ENCODE results near the gene ADPRS.
A peak's percentile ranks its signal among the peaks of the same experiment; 100 is the strongest.

Gene ADPRS

GRCh38 chr1:36080801-36081200 lies 7.9 kb upstream of the ADPRS start:
- WGBS = 87% methylated on average over 6 of the region's 6 CpGs
- H3K4me3 ChIP-seq (ENCODE audit: low read length) = no peak overlapping the region
- no peak overlapping the region for H3K27ac ChIP-seq (ENCODE audit: low read depth, low read length)
- no peaks in the 10 kb centered on the region; the same call in 1 of the 2 replicates for H3K4me1 ChIP-seq (ENCODE audit: insufficient read depth, low read length)
- H3K36me3 ChIP-seq (ENCODE audit: insufficient read depth, low read length) = no peaks in the 10 kb centered on the region
- no peak overlapping the region for H3K9ac ChIP-seq (ENCODE audit: low read depth, low read length)
- H3K27me3 ChIP-seq (ENCODE audit: insufficient read depth, low read length) = no peaks in the 10 kb centered on the region; the same call in 1 of the 2 replicates
- no peaks in the 10 kb centered on the region for H3K9me3 ChIP-seq (ENCODE audit: insufficient read depth, low read depth, low read length)

GRCh38 chr1:36081926-36082485 lies 6.7 kb upstream of the ADPRS start:
- Histone ChIP-seq H3K27me3 (ENCODE audit: insufficient read depth, low read length) (no peaks in the 10 kb centered on the region; the same call in 1 of the 2 replicates), H3K36me3 (ENCODE audit: insufficient read depth, low read length) (no peaks in the 10 kb centered on the region), H3K27ac (ENCODE audit: low read depth, low read length) (no peak overlapping the region), H3K9ac (ENCODE audit: low read depth, low read length) (no peak overlapping the region), H3K4me3 (ENCODE audit: low read length) (no peak overlapping the region), H3K9me3 (ENCODE audit: insufficient read depth, low read depth, low read length) (no peaks in the 10 kb centered on the region), H3K4me1 (ENCODE audit: insufficient read depth, low read length) (no peaks in the 10 kb centered on the region; the same call in 1 of the 2 replicates)
- 85% methylated on average over 3 of the region's 3 CpGs for WGBS

- Histone ChIP-seq H3K9ac (ENCODE audit: low read depth, low read length) (no peak overlapping the region), H3K27ac (ENCODE audit: low read depth, low read length) (no peak overlapping the region), H3K36me3 (ENCODE audit: insufficient read depth, low read length) (no peaks in the 10 kb centered on the region), H3K4me1 (ENCODE audit: insufficient read depth, low read length) (no peaks in the 10 kb centered on the region; the same call in 1 of the 2 replicates), H3K4me3 (ENCODE audit: low read length) (peak overlapping the region; percentile 71; the same call in 1 of the 2 replicates), H3K27me3 (ENCODE audit: insufficient read depth, low read length) (no peaks in the 10 kb centered on the region; the same call in 1 of the 2 replicates), H3K9me3 (ENCODE audit: insufficient read depth, low read depth, low read length) (no peaks in the 10 kb centered on the region)
- WGBS = 84% methylated on average over 13 of the region's 13 CpGs
These were observed 5.5 kb upstream of the ADPRS start for GRCh38 chr1:36083219-36083618.

- Histone ChIP-seq H3K27ac (ENCODE audit: low read depth, low read length) (no peak within 1 kb of the TSS), H3K27me3 (ENCODE audit: insufficient read depth, low read length) (no peaks in the 10 kb centered on the region; the same call in 1 of the 2 replicates), H3K36me3 (ENCODE audit: insufficient read depth, low read length) (no peaks in the 10 kb centered on the region), H3K9ac (ENCODE audit: low read depth, low read length) (peak within 1 kb of the TSS; percentile 86), H3K4me1 (ENCODE audit: insufficient read depth, low read length) (no peaks in the 10 kb centered on the region; the same call in 1 of the 2 replicates), H3K4me3 (ENCODE audit: low read length) (peak within 1 kb of the TSS; percentile 71), H3K9me3 (ENCODE audit: insufficient read depth, low read depth, low read length) (no peaks in the 10 kb centered on the region)
- WGBS = 8% methylated on average over 58 of the region's 59 CpGs
These were observed 4.8 kb upstream of the ADPRS start, which contains the start of gene TEKT2 for GRCh38 chr1:36083635-36084496. TEKT2 (plus strand) TSS chr1:36084094; CDS start chr1:36084922, 828 bp downstream.

DNA sequence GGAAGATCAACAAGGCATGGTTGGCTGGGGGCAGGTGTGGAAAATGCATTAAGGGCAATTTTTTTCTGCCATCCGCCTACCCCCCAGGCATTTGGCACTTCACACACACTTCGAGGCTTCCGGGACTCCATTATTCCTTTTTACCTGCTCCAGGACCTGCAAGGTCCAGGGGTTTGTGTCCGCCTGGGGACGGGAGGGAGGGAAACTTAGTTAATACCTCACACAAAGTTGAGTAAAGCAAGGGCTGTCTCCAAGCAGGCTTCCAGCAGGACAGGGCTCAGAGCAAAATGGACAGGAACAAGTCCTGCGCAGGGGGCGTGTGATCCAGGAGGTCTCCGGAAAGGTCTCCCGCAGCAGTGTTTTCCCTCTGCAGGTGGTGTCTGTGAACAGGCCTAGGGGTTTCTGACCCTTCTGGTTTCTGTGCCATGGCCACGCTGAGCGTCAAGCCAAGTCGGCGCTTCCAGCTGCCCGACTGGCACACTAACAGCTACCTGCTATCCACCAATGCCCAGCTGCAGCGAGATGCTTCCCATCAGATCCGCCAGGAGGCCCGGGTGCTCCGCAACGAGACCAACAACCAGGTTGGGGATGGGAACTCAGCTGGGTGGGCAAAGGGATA lies 4.1 kb upstream of the ADPRS start:
- Histone ChIP-seq H3K4me1 (ENCODE audit: insufficient read depth, low read length) (peaks cover under 1% of the 10 kb centered on the region; the same call in 1 of the 2 replicates), H3K9ac (ENCODE audit: low read depth, low read length) (peak overlapping the region; percentile 86), H3K27me3 (ENCODE audit: insufficient read depth, low read length) (no peaks in the 10 kb centered on the region; the same call in 1 of the 2 replicates), H3K27ac (ENCODE audit: low read depth, low read length) (no peak overlapping the region), H3K9me3 (ENCODE audit: insufficient read depth, low read depth, low read length) (no peaks in the 10 kb centered on the region), H3K36me3 (ENCODE audit: insufficient read depth, low read length) (no peaks in the 10 kb centered on the region), H3K4me3 (ENCODE audit: low read length) (peak overlapping the region; percentile 71)
- WGBS = 73% methylated on average over 17 of the region's 19 CpGs

DNA sequence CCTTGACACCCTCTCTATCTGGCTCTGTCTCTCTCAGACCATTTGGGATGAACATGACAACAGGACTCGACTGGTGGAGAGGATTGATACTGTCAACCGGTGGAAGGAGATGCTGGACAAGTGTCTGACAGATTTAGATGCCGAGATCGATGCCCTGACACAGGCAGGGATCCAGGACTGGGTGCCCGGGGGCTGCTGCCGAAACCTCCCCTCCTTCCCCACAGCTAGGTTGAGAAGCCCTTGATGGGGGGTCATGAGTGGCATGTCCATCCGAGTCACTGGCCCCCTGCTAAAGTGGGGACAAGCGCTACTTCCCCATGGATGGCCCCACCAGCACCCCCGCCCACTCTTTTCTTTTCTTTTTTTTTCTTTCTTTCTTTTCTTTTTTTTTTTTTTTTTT lies 3.6 kb upstream of the ADPRS start:
- Histone ChIP-seq H3K4me3 (ENCODE audit: low read length) (no peak overlapping the region), H3K27ac (ENCODE audit: low read depth, low read length) (no peak overlapping the region), H3K4me1 (ENCODE audit: insufficient read depth, low read length) (peaks cover 6% of the 10 kb centered on the region; the same call in 1 of the 2 replicates), H3K27me3 (ENCODE audit: insufficient read depth, low read length) (no peaks in the 10 kb centered on the region; the same call in 1 of the 2 replicates), H3K36me3 (ENCODE audit: insufficient read depth, low read length) (0 out of 2 replicates have a peak, but pooled peaks cover 1% of the 10 kb centered on the region), H3K9ac (ENCODE audit: low read depth, low read length) (no peak overlapping the region), H3K9me3 (ENCODE audit: insufficient read depth, low read depth, low read length) (no peaks in the 10 kb centered on the region)
- 94% methylated on average over 8 of the region's 9 CpGs for WGBS

- H3K9ac ChIP-seq (ENCODE audit: low read depth, low read length) = no peak overlapping the region
- WGBS = 94% methylated on average over 29 of the region's 29 CpGs
- peaks cover 5% of the 10 kb centered on the region for H3K36me3 ChIP-seq (ENCODE audit: insufficient read depth, low read length)
- no peak overlapping the region for H3K27ac ChIP-seq (ENCODE audit: low read depth, low read length)
- no peak overlapping the region for H3K4me3 ChIP-seq (ENCODE audit: low read length)
- peaks cover 6% of the 10 kb centered on the region; the same call in 1 of the 2 replicates for H3K4me1 ChIP-seq (ENCODE audit: insufficient read depth, low read length)
- H3K9me3 ChIP-seq (ENCODE audit: insufficient read depth, low read depth, low read length) = no peaks in the 10 kb centered on the region
- no peaks in the 10 kb centered on the region; the same call in 1 of the 2 replicates for H3K27me3 ChIP-seq (ENCODE audit: insufficient read depth, low read length)
These were observed 2.8 kb upstream of the ADPRS start for GRCh38 chr1:36085686-36086526.

- Histone ChIP-seq H3K27ac (ENCODE audit: low read depth, low read length) (no peak overlapping the region), H3K9me3 (ENCODE audit: insufficient read depth, low read depth, low read length) (no peaks in the 10 kb centered on the region), H3K9ac (ENCODE audit: low read depth, low read length) (no peak overlapping the region), H3K4me1 (ENCODE audit: insufficient read depth, low read length) (peaks cover 6% of the 10 kb centered on the region; the same call in 1 of the 2 replicates), H3K27me3 (ENCODE audit: insufficient read depth, low read length) (no peaks in the 10 kb centered on the region; the same call in 1 of the 2 replicates), H3K36me3 (ENCODE audit: insufficient read depth, low read length) (peaks cover 13% of the 10 kb centered on the region), H3K4me3 (ENCODE audit: low read length) (no peak overlapping the region)
- WGBS = 86% methylated on average over 12 of the region's 12 CpGs
These were observed 2.0 kb upstream of the ADPRS start for GRCh38 chr1:36086529-36087232.

GRCh38 chr1:36087233-36088123 lies 1.2 kb upstream of the ADPRS start:
- H3K27me3 ChIP-seq (ENCODE audit: insufficient read depth, low read length) = no peaks in the 10 kb centered on the region; the same call in 1 of the 2 replicates
- H3K36me3 ChIP-seq (ENCODE audit: insufficient read depth, low read length) = peaks cover 21% of the 10 kb centered on the region
- no peak overlapping the region for H3K27ac ChIP-seq (ENCODE audit: low read depth, low read length)
- H3K4me3 ChIP-seq (ENCODE audit: low read length) = no peak overlapping the region
- WGBS = 92% methylated on average over 31 of the region's 31 CpGs
- H3K4me1 ChIP-seq (ENCODE audit: insufficient read depth, low read length) = peaks cover 6% of the 10 kb centered on the region; the same call in 1 of the 2 replicates
- no peak overlapping the region for H3K9ac ChIP-seq (ENCODE audit: low read depth, low read length)
- H3K9me3 ChIP-seq (ENCODE audit: insufficient read depth, low read depth, low read length) = no peaks in the 10 kb centered on the region

Data from HUES64 (cell line).